Stomach (tissue), 9 donors: ENCODE results near the gene SURF1. TPM values are rescaled to one million over a fixed set of nuclear protein-coding genes. Genes with fewer than 3 reads are reported as not detected.
"Not testable (repeated sequence)": the region's sequence is repeated elsewhere in the genome, so short reads cannot be mapped to it uniquely, and the experiment has no call there.

Experiments used
- DNase-seq, 2 donors: peaks; one replicate each; pipeline versions ENCODE4 v3.0.0 to v3.0.0-alpha.2; 2013 to 2019
- H3K27ac ChIP-seq, 5 donors: fragments of 200-600 bp in 4 of 5; sonication (generic) in 4 of 5; one replicate each; pipeline ENCODE4 v1.5.1; 2013 to 2019; ENCODE audit warnings: mild to moderate bottlenecking in 1 of 5, moderate library complexity in 1 of 5
- H3K27me3 ChIP-seq, 3 donors: fragments of 200-600 bp; sonication (generic); one replicate each; pipeline ENCODE4 v1.5.1; 2017 to 2019; ENCODE audit warnings: mixed run types in 1 of 3
- H3K36me3 ChIP-seq, 4 donors: fragments of 200-600 bp; sonication (generic); 1 replicate in 3 of 4; 2 replicates in 1 of 4; pipeline ENCODE4 v1.5.1; 2016 to 2019
- H3K4me1 ChIP-seq, 4 donors: fragments of 200-600 bp; sonication (generic); one replicate each; pipeline ENCODE4 v1.5.1; 2016 to 2019
- H3K4me3 ChIP-seq, 4 donors: fragments of 200-600 bp; sonication (generic) in 3 of 4; one replicate each; pipeline ENCODE4 v1.5.1; 2016 to 2019; ENCODE audit warnings: mild to moderate bottlenecking in 1 of 4
- H3K9me3 ChIP-seq, 4 donors: fragments of 200-600 bp; sonication (generic); one replicate each; pipeline ENCODE4 v1.5.1; 2016 to 2019
- CTCF ChIP-seq, 7 experiments: fragments of 450-650 bp in 4 of 7; fragments of 200-600 bp in 3 of 7; sonication (generic) in 3 of 7; IDR thresholded peaks; one replicate each; pipeline ENCODE4 v1.5.1; 2016 to 2019; ENCODE audit warnings: antibody characterized with exemption in 7 of 7, control low read depth in 2 of 7, mild to moderate bottlenecking in 1 of 7
- EP300 ChIP-seq: sonication (generic); formaldehyde crosslinking; IDR thresholded peaks from one replicate; pipeline ENCODE4 v1.6.1; 2017; ENCODE audit warnings: antibody characterized with exemption
- POLR2A ChIP-seq, 4 donors: fragments of 450-650 bp; IDR thresholded peaks; one replicate each; pipeline ENCODE4 v1.6.1; 2016; ENCODE audit warnings: antibody characterized with exemption in 4 of 4, control low read depth in 2 of 4, mild to moderate bottlenecking in 1 of 4, moderate library complexity in 1 of 4
- POLR2AphosphoS5 ChIP-seq, 3 donors: sonication (generic); formaldehyde crosslinking; IDR thresholded peaks; one replicate each; pipeline ENCODE4 v1.6.1; 2016; ENCODE audit warnings: antibody characterized with exemption in 3 of 3
- WGBS, 5 donors: extraction: QIAGEN DNeasy Blood & Tissue Kit in 3 of 5; methylation state at CpG; one replicate each; pipeline versions ENCODE4 v1.1.5 to v1.1.7; 2013 to 2018; 5-methylcytosine and 5-hydroxymethylcytosine counted together
- intact Hi-C: fragments of 100-400 bp; cut with DNase I; formaldehyde crosslinking; loops from one replicate; pipeline ENCODE4 v1.15.1; 2023; ENCODE audit warnings: low total_unique reads
- polyA plus RNA-seq, 3 donors: library from polyadenylated mRNA; stranded (reverse); fragments of 200-250 nt; gene quantifications; one replicate each; pipeline ENCODE4 v1.2.3, GENCODE V29; 2013
- total RNA-seq, 5 donors: library from RNA; depleted of rRNA; stranded (reverse); fragments of >200 nt; gene quantifications; one replicate each; pipeline versions ENCODE4 v1.1.0 to v1.2.3, GENCODE V29; 2014 to 2016
- donor health status: healthy with polysubstance abuse.
- donor health status: Bipolar disorder and iron deficiency.
- donor health status: healthy.

SURF1 gene
- total and polyA plus RNA-seq, 8 donors, result 1.7 to 118 (median 45.3) TPM

DNA sequence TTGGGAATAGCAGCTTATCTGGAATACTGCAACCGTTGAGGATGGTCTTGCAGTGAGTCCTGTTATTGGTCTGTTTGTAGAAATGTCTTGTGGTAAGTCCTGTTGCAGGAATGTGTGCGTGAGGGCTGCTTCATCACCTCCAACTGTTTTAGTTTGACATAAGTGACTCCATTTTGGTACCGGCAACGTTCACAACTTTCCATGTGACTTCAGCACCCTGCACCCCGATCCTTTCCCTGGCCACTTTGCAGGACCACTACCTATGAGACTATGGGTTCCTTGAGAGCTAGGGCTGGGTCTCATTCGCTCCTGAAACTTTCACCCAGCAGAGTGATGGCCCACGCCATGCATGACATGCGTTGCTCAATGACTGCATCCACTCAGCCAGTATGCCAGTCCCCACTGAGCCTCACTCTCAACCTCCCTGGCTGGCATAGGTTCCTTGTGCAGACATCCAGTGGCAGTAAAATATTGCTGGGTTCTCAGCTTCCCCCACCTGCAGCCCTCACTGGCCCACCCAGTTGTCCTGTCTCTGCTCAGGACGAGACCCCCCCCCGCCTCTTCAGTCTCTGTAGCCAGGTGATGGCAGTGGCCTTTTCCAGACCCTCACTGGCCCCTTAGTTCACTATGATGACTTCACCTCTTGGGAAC is 28.3 kb downstream of the SURF1 start:
- no peaks in the 10 kb centered on the region for H3K27me3 ChIP-seq
- 87 to 96% (median 92%) methylated on average over 10 of the region's 10 CpGs for WGBS, 5 donors
- intact Hi-C loops, result loop anchor here (5.0 kb wide), 1 partner anchor 141 kb away; no protein-coding TSS in a partner anchor
- H3K9me3 ChIP-seq, result no peaks in the 10 kb centered on the region
- TF ChIP-seq POLR2A (IDR thresholded peaks at IDR 0.05), result no peak
- TF ChIP-seq CTCF (IDR thresholded peaks at IDR 0.05), result no peak
- TF ChIP-seq POLR2AphosphoS5 (IDR thresholded peaks at IDR 0.05), result no peak
- no peak for TF ChIP-seq EP300
- no peak overlapping the region for H3K4me3 ChIP-seq
- no peak for DNase-seq
- H3K4me1 ChIP-seq, result no peaks in the 10 kb centered on the region
- no peak overlapping the region for H3K27ac ChIP-seq
- H3K36me3 ChIP-seq, result peaks cover 24 to 34% (median 32%) of the 10 kb centered on the region in 4 donors

DNA sequence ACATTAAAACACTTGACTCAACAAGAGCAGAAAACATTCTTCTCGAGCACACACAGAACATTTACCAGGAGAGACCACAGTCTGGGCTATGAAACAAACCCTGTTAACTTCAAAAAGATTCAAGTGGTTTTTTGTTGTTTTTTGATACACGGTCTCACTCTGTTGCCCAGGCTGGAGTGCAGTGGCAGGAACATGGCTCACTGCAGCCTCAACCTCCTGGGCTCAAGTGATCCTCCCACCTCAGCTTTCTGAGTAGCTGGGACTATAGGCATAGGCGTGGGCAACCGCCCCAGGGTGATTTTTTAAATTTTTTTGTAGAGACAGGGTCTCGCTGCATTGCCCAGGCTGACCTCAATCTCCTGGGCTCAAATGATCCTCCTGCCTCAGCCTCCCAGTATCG is 29.3 kb downstream of the SURF1 start:
- H3K27ac ChIP-seq, H3K4me1 ChIP-seq, DNase-seq, H3K27me3 ChIP-seq, H3K4me3 ChIP-seq, H3K9me3 ChIP-seq: not testable (repeated sequence)
- 88 to 95% (median 88%) methylated on average over 6 of the region's 6 CpGs for WGBS, 5 donors
- intact Hi-C loops, result loop anchor here (5.0 kb wide), 1 partner anchor 140 kb away; no protein-coding TSS in a partner anchor
- H3K36me3 ChIP-seq, result peaks cover 15 to 24% (median 23%) of the 10 kb centered on the region in 4 donors

DNA sequence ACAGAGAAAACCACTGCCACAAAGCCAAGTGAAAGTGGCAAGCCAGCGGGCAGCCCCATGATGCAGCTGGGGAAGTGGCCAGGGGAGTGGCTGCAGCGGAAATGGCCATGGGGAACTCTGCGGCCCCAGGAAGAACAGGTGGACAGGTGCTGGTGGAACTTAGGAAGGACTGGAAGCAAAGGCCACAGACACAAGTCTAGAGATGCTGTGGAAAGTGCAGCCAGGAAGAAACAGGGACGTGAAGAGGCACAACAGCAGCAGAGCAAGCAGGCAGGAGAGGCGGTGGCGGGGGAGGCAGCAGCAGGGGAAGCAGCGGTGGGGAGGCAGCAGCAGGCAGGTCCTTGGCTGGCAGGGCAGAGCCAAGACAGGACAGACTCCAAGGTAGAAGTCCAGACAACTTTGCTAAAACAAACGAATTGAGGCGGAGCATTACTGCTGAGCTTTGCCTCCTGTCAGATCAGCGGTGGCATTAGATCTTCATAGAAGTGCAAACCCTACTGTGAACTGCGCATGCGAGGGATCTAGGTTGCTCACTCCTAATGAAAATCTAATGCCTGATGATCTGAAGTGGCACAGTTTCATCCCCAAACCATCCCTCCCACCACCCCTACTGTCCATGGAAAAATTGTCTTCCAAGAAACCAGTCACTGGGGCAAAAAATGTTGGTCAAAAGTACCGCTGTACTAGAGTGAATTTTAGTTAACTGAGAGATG is 32.1 kb downstream of the SURF1 start:
- 80 to 86% (median 84%) methylated on average over 13 of the region's 13 CpGs for WGBS, 5 donors
- Histone ChIP-seq H3K27me3 (no peaks in the 10 kb centered on the region), H3K9me3 (no peaks in the 10 kb centered on the region), H3K4me3 (no peak overlapping the region), H3K4me1 (no peaks in the 10 kb centered on the region), H3K27ac (no peak overlapping the region), H3K36me3 (no peaks in the 10 kb centered on the region)
- TF ChIP-seq POLR2AphosphoS5 (IDR thresholded peaks at IDR 0.05), result no peak
- no peak for TF ChIP-seq EP300
- TF ChIP-seq CTCF (IDR thresholded peaks at IDR 0.05), result no peak
- TF ChIP-seq POLR2A (IDR thresholded peaks at IDR 0.05), result no peak
- intact Hi-C loops, result no loop called here
- DNase-seq, result no peak

- DNase-seq, result no peak
- intact Hi-C loops, result no loop called here
- H3K4me3 ChIP-seq, result no peak overlapping the region
- H3K27ac ChIP-seq, result no peak overlapping the region
- no peak for TF ChIP-seq EP300
- no peak for TF ChIP-seq POLR2AphosphoS5 (IDR thresholded peaks at IDR 0.05)
- no peak for TF ChIP-seq POLR2A (IDR thresholded peaks at IDR 0.05)
- no peak for TF ChIP-seq CTCF (IDR thresholded peaks at IDR 0.05)
- H3K4me1 ChIP-seq, result no peaks in the 10 kb centered on the region
- no peaks in the 10 kb centered on the region for H3K9me3 ChIP-seq
- H3K36me3 ChIP-seq, result no peaks in the 10 kb centered on the region
- no peaks in the 10 kb centered on the region for H3K27me3 ChIP-seq
- 73 to 90% (median 81%) methylated on average over 10 of the region's 10 CpGs for WGBS, 5 donors
These were observed 33.1 kb downstream of the SURF1 start for GRCh38 chr9:133323211-133323610.

DNA sequence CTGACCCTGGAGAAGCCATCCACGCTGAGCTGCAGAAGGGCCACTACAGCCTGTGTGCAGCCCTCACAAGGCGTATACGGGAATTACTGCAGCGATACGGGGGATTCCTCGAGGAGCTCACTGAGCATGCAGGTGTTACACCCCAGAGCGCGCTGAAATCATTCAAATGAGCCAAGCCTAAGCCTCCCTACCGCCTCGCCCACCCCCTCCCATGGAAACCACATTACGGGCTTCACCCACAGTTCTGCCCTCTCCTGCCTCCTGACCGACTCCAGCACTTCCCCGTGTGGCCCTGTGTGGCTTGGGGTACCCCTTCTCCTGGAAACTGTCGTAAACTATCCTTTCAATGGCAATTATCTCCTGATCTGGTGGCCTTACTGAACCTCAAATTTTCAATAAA is 33.6 kb downstream of the SURF1 start:
- TF ChIP-seq CTCF (IDR thresholded peaks at IDR 0.05) (no peak), POLR2AphosphoS5 (IDR thresholded peaks at IDR 0.05) (no peak), POLR2A (IDR thresholded peaks at IDR 0.05) (no peak), EP300 (no peak)
- Histone ChIP-seq H3K27me3 (no peaks in the 10 kb centered on the region), H3K27ac (no peak overlapping the region), H3K4me1 (no peaks in the 10 kb centered on the region), H3K9me3 (no peaks in the 10 kb centered on the region), H3K36me3 (no peaks in the 10 kb centered on the region), H3K4me3 (no peak overlapping the region)
- intact Hi-C loops, result no loop called here
- DNase-seq, result no peak
- 80 to 87% (median 83%) methylated on average over 14 of the region's 14 CpGs for WGBS, 5 donors
